Measurements from ENCODE around the gene FGF12.

- 0 out of 4 replicates have a peak, but pooled peaks of 1 of the 2 experiments have one; percentile 0 for TF ChIP-seq MAFK (conservative IDR thresholded peaks at IDR 0.05 in 1 of 2, IDR thresholded peaks at IDR 0.05 in 1 of 2; ENCODE audit: low read length in 2 of 2)
- TF ChIP-seq RXRA (CRISPR knock-in tag; IDR thresholded peaks at IDR 0.05) = no peak
- TF ChIP-seq SMARCC2 (IDR thresholded peaks at IDR 0.05) = no peak
- no peak for TF ChIP-seq MAX (IDR thresholded peaks at IDR 0.05)
- no peak for TF ChIP-seq CBX5 (CRISPR knock-in tag; IDR thresholded peaks at IDR 0.05; ENCODE audit: borderline replicate concordance)
- no peak for TF ChIP-seq TAF1 (CRISPR knock-in tag; IDR thresholded peaks at IDR 0.05)
- no peak for TF ChIP-seq TARDBP (CRISPR knock-in tag; IDR thresholded peaks at IDR 0.05)
- TF ChIP-seq HMGXB4 (CRISPR knock-in tag; IDR thresholded peaks at IDR 0.05; ENCODE audit: borderline replicate concordance in 1 of 2, low read depth in 1 of 2) = no peak
- TF ChIP-seq CBFB (CRISPR knock-in tag; IDR thresholded peaks at IDR 0.05) = no peak
- TF ChIP-seq MXI1 (IDR thresholded peaks at IDR 0.05; ENCODE audit: borderline replicate concordance, low read depth, low read length) = no peak
- no peak for TF ChIP-seq POLR2A (IDR thresholded peaks at IDR 0.05; ENCODE audit: insufficient read depth in 1 of 2, low read depth in 2 of 2, low read length in 2 of 2)
Measured at GRCh38 chr3:192444096-192444790, 283.1 kb downstream of the FGF12 start.

Data from HepG2 (cell line).